Smooth muscle cell (in vitro differentiated cells): ENCODE results near the gene FGF21. TPM values are rescaled to one million over a fixed set of nuclear protein-coding genes. Genes with fewer than 3 reads are reported as not detected.

Experiments
- DNase-seq: peaks from one replicate; lab custom pipeline; 2025; ENCODE audit not compliant: unreplicated experiment; lab: John Stamatoyannopoulos, UW
- H2AFZ ChIP-seq: fragments of 200-600 bp; sonication (generic); 2 replicates; pipeline ENCODE4 v1.6.0; 2016; ENCODE audit warnings: antibody characterized with exemption, low read depth, mild to moderate bottlenecking
- H3F3A ChIP-seq: fragments of 200-600 bp; sonication (generic); 2 replicates; pipeline ENCODE4 v1.6.0; 2017; ENCODE audit warnings: antibody characterized with exemption, low read depth
- H3K27ac ChIP-seq: fragments of 200-600 bp; sonication (generic); 2 replicates; pipeline ENCODE4 v1.5.1; 2016; ENCODE audit warnings: low read depth, mild to moderate bottlenecking
- H3K27me3 ChIP-seq: fragments of 200-600 bp; sonication (generic); 2 replicates; pipeline ENCODE4 v1.6.1; 2016; ENCODE audit warnings: low read depth, mild to moderate bottlenecking
- H3K36me3 ChIP-seq: fragments of 200-600 bp; sonication (generic); 2 replicates; pipeline ENCODE4 v1.5.1; 2016; ENCODE audit warnings: low read depth
- H3K4me1 ChIP-seq: fragments of 200-600 bp; sonication (generic); 2 replicates; pipeline ENCODE4 v1.5.1; 2016; ENCODE audit warnings: low read depth
- H3K4me2 ChIP-seq: fragments of 200-600 bp; sonication (generic); 2 replicates; pipeline ENCODE4 v1.6.0; 2016; ENCODE audit warnings: mild to moderate bottlenecking
- H3K4me3 ChIP-seq: fragments of 200-600 bp; sonication (generic); 2 replicates; pipeline ENCODE4 v1.5.1; 2016; ENCODE audit warnings: mild to moderate bottlenecking
- H3K79me2 ChIP-seq: fragments of 200-600 bp; sonication (generic); 2 replicates; pipeline ENCODE4 v1.6.0; 2016; ENCODE audit warnings: low read depth, mild to moderate bottlenecking
- H3K9ac ChIP-seq: fragments of 200-600 bp; sonication (generic); 2 replicates; pipeline ENCODE4 v1.6.0; 2016; ENCODE audit warnings: low read depth
- H3K9me3 ChIP-seq: fragments of 200-600 bp; sonication (generic); replicated peaks from 2 replicates; pipeline ENCODE4 v1.5.1; 2016; ENCODE audit warnings: low read depth
- H4K20me1 ChIP-seq: fragments of 200-600 bp; sonication (generic); 2 replicates; pipeline ENCODE4 v1.6.0; 2016; ENCODE audit warnings: low read depth
- WGBS: methylation state at CpG from one replicate; pipeline ENCODE4 v1.1.7; 2016; ENCODE audit warnings: low lambda C conversion rate; 5-methylcytosine and 5-hydroxymethylcytosine counted together
- polyA plus RNA-seq: library from polyadenylated mRNA; unstranded; fragments of >200 nt; fragmentation: Nextera tagmentation; extraction: Ambion mirVana; gene quantifications from 2 replicates; pipeline ENCODE4 v1.2.1, GENCODE V29; 2016
- total RNA-seq: library from RNA; depleted of rRNA; stranded (reverse); fragments of >200 nt; gene quantifications from 2 replicates; pipeline ENCODE4 v1.2.3, GENCODE V29; 2014
- TF ChIP-seq, protein P1 (sequence below): fragments of 200-600 bp; sonication (generic); IDR thresholded peaks from 2 replicates; pipeline ENCODE4 v1.5.1; 2017; ENCODE audit warnings: borderline replicate concordance, mild to moderate bottlenecking, antibody characterized with exemption; ENCODE audit not compliant: insufficient read depth, poor library complexity, severe bottlenecking

FGF21 gene
- total and polyA plus RNA-seq, 2 experiments from 2014 or later: not detected

- Histone ChIP-seq H3K4me3 (no peak overlapping the region), H3K27me3 (no peaks in the 10 kb centered on the region), H3K4me1 (no peaks in the 10 kb centered on the region), H3F3A (peaks cover 20% of the 10 kb centered on the region), H3K27ac (no peak overlapping the region), H2AFZ (no peak overlapping the region), H3K9me3 (no peaks in the 10 kb centered on the region), H3K9ac (no peak overlapping the region), H3K4me2 (no peak overlapping the region), H3K36me3 (no peaks in the 10 kb centered on the region), H3K79me2 (no peaks in the 10 kb centered on the region), H4K20me1 (no peaks in the 10 kb centered on the region)
- TF ChIP-seq, protein P1, sequence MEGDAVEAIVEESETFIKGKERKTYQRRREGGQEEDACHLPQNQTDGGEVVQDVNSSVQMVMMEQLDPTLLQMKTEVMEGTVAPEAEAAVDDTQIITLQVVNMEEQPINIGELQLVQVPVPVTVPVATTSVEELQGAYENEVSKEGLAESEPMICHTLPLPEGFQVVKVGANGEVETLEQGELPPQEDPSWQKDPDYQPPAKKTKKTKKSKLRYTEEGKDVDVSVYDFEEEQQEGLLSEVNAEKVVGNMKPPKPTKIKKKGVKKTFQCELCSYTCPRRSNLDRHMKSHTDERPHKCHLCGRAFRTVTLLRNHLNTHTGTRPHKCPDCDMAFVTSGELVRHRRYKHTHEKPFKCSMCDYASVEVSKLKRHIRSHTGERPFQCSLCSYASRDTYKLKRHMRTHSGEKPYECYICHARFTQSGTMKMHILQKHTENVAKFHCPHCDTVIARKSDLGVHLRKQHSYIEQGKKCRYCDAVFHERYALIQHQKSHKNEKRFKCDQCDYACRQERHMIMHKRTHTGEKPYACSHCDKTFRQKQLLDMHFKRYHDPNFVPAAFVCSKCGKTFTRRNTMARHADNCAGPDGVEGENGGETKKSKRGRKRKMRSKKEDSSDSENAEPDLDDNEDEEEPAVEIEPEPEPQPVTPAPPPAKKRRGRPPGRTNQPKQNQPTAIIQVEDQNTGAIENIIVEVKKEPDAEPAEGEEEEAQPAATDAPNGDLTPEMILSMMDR: no peak
- no peak for DNase-seq
- WGBS: 89% methylated on average over 5 of the region's 5 CpGs
Measured at GRCh38 chr19:48777139-48777538, 21.8 kb downstream of the FGF21 start.

- H3K4me1 ChIP-seq: no peaks in the 10 kb centered on the region
- no peaks in the 10 kb centered on the region for H3K9me3 ChIP-seq
- H2AFZ ChIP-seq: no peak overlapping the region
- H3K9ac ChIP-seq: no peak overlapping the region
- no peak overlapping the region for H3K4me3 ChIP-seq
- no peaks in the 10 kb centered on the region for H3K27me3 ChIP-seq
- no peak overlapping the region for H3K27ac ChIP-seq
- no peaks in the 10 kb centered on the region for H3K79me2 ChIP-seq
- TF ChIP-seq, protein P1: no peak
- no peak overlapping the region for H3K4me2 ChIP-seq
- H3F3A ChIP-seq: peaks cover 20% of the 10 kb centered on the region
- H4K20me1 ChIP-seq: no peaks in the 10 kb centered on the region
- 91% methylated on average over 12 of the region's 12 CpGs for WGBS
- no peak for DNase-seq
- no peaks in the 10 kb centered on the region for H3K36me3 ChIP-seq
Measured at GRCh38 chr19:48777720-48778119, 22.4 kb downstream of the FGF21 start.

DNA sequence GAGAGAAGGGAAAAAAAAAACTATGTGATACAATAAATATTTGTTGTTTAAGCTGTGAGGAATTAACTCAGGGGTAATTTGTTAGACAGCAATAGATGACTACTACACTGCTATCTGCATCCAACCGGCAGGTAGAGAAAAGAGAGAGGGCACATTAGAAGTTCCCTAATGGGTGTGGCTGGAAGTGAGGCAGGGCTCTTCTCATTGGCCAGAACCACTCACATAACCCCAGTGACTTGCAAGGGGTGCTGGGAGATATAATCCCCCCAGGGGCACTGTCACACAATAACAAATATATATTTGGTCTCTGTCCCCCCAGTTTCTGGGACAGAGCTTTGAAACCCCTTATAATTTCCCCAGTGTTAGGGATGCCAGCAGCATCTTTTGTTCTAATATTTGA, 24.3 kb downstream of the FGF21 start:
- Histone ChIP-seq H3K27ac (no peak overlapping the region), H3K9me3 (no peaks in the 10 kb centered on the region), H4K20me1 (no peaks in the 10 kb centered on the region), H3K79me2 (no peaks in the 10 kb centered on the region), H3K36me3 (no peaks in the 10 kb centered on the region), H3K27me3 (no peaks in the 10 kb centered on the region), H3K9ac (no peak overlapping the region), H3K4me3 (no peak overlapping the region), H3K4me2 (no peak overlapping the region), H2AFZ (no peak overlapping the region), H3F3A (peaks cover 11% of the 10 kb centered on the region), H3K4me1 (no peaks in the 10 kb centered on the region)
- WGBS: 72% methylated on average over 1 of the region's 1 CpG
- TF ChIP-seq, protein P1: no peak
- DNase-seq: no peak

DNA sequence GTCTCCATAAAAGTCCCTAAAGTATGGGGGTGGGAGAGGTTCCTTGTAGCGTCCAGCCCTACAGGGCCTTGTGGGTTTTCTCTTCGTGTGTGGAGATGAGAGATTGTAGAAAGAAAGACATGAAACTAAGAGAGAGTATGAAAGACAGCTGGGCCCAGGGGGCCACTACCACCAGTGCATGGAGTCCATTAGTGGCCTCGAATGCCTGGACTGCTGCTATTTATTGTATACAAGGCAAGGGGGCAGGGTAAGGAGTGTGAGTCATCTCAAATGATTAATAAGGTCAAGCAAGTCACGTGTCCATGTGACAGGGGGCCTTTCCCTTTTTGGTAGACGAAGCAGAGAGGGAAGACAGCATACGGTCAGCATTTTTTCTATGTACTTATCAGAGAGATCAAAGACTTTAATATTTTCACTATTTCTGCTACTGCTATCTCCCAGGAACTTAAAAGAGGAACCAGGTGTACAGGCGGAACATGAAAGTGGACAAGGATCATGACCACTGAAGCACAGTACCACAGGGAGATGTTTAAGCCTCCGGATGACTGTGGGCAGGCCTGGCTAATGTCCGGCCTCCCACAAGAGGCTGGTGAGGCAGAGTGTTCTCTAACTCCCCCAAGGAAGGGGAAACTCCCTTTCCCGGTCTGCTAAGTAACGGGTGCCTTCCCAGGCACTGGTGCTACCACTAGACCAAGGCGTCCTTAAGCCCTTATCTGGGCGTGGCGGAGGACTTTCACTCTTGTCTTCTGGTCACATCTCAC, 25.5 kb downstream of the FGF21 start:
- no peaks in the 10 kb centered on the region for H3K36me3 ChIP-seq
- peak overlapping the region; percentile 71 for H3K4me2 ChIP-seq
- no peaks in the 10 kb centered on the region for H3K27me3 ChIP-seq
- peak overlapping the region; percentile 85 for H3K27ac ChIP-seq
- H3K9me3 ChIP-seq: no peaks in the 10 kb centered on the region
- TF ChIP-seq, protein P1: no peak
- DNase-seq: peak; percentile 32
- no peaks in the 10 kb centered on the region for H3K79me2 ChIP-seq
- no peaks in the 10 kb centered on the region for H4K20me1 ChIP-seq
- H3K9ac ChIP-seq: no peak overlapping the region
- H3F3A ChIP-seq: peaks cover 11% of the 10 kb centered on the region
- no peaks in the 10 kb centered on the region for H3K4me1 ChIP-seq
- WGBS: 31% methylated on average over 14 of the region's 14 CpGs
- no peak overlapping the region for H2AFZ ChIP-seq
- no peak overlapping the region for H3K4me3 ChIP-seq
